A172 (cell line): ENCODE measurements around the gene SKAP1. TPM values are rescaled to one million over a fixed set of nuclear protein-coding genes. Genes with fewer than 3 reads are reported as not detected.
"Not testable (repeated sequence)": the region's sequence is repeated elsewhere in the genome, so short reads cannot be mapped to it uniquely, and the experiment has no call there.

Experiments used
- DNase-seq: peaks from one replicate; pipeline ENCODE4 v3.0.0-alpha.2; 2015; ENCODE audit warnings: low spot score
- total RNA-seq: library from RNA; depleted of rRNA; stranded (reverse); fragments of >200 nt; shearing (Covaris generic); gene quantifications from 2 replicates; pipeline ENCODE4 v1.2.3, GENCODE V29; 2014

The SKAP1 gene
- total RNA-seq, 1 experiment from 2014 or later = 2.6 TPM

GRCh38 chr17:48285614-48286013 is 144.4 kb downstream of the SKAP1 start:
- DNase-seq = no peak

- DNase-seq = no peak
Measured at GRCh38 chr17:48283907-48284306, 146.1 kb downstream of the SKAP1 start.

DNA sequence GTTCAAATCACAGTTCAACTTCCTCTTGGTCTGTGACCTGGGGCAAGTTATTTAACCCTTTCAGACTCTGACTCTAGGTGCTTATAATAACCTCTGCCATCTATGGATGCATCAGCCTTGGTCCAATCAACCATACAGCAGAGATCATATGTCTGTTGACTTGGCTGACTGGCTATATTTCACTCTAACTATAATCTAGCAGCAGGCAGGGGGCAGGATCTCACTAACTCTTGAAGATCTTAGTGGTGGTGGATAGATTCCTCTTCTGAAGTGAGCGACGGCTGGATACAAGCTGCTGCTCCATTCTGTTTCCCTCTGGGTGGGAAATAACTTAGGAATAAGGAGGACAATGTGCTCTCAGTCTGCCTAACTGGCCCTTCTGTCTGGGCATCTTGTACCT is 146.6 kb downstream of the SKAP1 start:
- no peak for DNase-seq

- no peak for DNase-seq
Measured at GRCh38 chr17:48282303-48282702, 147.7 kb downstream of the SKAP1 start.

GRCh38 chr17:48278760-48279491 is 151.1 kb downstream of the SKAP1 start:
- DNase-seq = no peak

GRCh38 chr17:48276776-48277175 is 153.2 kb downstream of the SKAP1 start:
- DNase-seq = no peak

DNA sequence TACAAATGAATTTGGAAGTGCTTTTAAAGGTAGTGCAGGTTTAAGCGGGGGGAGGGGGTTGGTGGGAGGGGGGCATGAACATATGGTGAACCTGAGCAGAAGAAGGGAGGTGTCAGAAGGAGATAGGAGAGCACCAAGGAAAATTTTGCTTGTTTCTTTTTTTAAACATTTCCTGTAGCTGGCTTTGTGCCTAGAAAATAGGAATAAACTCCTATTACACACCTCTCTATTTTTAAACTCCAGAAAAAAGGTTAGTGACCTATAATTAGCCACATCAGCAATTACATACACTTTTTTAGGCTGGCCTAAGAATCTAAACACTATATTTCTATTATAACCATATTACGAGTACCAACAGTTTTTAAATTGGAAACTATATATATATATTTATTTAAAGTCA is 159.1 kb downstream of the SKAP1 start:
- DNase-seq = no peak

- DNase-seq = no peak
Measured at GRCh38 chr17:48269209-48269608, 160.8 kb downstream of the SKAP1 start.

GRCh38 chr17:48263731-48264035 is 166.3 kb downstream of the SKAP1 start:
- no peak for DNase-seq

DNA sequence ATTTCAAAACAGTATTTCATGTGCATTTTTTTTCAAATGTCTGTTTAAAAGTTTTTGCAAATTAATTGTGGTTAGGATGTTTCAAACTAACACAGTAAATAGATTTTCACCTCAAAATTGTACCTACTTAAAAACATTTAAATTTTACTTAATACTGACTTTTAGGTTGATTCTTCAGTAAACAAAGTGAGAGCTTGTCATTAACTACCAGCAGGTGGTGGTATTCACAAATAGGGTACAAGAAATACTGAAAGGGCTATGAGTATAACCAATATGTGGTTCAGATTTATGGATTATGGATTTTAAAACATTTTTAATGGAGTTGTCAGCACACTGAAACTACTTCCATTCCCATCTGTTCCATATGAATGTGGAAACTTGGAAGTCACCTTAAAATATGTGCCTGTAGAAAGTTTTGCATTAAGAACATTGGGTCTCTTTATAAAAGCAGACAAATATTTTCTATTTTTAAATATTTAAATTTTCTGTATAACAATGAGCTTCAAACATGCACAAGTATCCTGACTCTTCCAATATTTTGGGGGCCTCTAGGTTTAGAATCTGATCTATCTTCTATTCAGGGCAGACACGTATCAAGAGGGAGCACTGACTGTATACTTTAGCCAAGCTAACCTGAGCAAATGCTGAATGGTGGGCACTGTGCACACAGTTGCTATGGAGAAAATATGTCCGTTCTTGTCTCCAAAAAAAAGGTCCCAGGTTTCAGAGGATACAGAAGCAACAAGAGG is 166.9 kb downstream of the SKAP1 start:
- DNase-seq = no peak

DNA sequence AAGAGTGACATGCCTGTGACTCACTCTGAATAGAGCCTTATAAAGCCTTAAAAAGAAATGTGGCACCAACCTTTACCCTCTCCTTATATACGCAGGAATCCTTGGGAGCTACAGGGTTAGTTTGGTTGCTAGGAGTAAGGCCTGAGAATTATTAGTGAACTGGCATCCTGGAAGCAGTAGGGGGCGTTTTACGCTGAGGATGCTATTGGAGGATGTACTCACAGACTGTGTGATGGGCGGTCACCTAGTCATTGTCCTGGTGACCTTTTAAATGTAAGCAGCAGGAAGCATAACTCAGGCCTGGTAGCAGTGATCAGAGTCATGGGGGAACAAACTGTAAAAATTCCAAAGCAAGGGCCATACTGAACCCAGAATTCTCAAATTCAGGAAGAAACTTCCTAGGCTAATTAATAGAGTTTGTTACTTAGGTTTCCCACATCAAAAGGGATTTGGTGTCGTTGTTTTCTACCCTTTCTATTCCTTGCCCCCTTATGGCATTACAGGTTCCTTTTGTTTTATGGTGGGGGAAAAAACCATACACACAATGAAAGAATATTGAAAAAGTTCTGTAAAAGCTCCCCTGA is 168.6 kb downstream of the SKAP1 start:
- DNase-seq = peak; percentile 74

DNA sequence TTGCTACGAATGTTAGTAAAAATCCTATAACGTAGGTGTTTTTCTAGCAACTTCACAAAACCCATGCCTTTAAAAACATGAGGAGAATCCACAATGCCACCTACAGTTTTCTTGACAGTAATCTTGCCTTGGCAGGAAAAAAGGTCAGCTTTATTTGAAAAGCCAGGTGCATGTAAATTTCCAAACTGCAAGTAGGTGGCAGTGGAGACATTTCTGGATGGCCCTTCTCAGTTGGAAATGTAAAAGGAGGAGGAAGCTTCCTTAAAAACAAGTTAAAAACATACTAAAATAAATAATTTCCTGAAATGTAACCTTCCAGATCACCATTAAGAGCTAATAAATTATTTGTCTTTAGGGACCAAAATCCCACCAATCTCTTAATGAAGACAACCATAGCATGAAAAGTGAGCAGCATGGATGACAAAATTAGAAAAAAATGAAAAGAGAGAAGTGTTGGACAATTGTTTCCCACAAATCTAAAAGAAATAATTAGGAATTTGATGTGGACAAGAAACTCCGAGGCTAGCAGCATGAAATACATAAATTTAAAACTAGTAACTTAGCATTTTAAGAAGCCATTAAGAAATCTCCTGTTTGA is 170.2 kb downstream of the SKAP1 start:
- DNase-seq = peak; percentile 72

DNA sequence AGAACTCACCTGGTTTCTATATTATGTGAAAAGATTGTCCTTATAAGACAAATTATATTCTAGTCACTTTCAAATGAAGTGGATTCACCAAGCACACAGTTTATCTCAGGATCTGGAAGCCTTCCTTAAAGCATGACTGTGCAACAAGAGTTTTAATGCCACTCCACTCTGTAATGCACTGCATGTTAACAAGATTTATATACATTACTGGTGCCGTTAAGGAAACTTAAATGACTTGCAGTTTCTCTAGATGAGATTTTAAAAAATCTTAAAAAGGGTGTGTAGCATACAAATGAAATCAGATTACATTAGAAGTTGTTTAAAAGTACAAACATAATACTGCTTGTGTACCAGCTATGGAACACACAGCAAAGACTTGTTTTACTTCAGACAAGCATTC is 171.7 kb downstream of the SKAP1 start:
- DNase-seq = no peak

- no peak for DNase-seq
Measured at GRCh38 chr17:48255759-48256158, 174.3 kb downstream of the SKAP1 start.

DNA sequence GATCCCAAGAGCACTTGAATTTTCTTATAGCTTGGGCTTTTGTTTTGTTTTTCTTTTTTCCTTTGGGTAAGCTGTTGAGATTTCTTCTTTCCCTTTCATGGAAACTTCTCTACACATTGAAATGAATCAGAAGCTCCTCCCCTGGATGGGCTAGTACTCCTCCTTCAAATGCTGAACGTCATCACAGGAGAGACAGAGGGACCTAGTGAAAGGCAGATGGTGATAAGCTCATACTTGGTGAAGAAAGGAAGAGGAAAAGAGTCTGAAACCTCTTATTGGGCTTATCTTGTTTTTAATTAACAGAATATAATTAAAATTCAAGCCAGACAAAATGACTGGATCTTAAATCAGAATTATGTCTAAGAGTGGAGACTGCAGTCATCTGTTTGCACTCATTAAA is 175.1 kb downstream of the SKAP1 start:
- DNase-seq = no peak

DNA sequence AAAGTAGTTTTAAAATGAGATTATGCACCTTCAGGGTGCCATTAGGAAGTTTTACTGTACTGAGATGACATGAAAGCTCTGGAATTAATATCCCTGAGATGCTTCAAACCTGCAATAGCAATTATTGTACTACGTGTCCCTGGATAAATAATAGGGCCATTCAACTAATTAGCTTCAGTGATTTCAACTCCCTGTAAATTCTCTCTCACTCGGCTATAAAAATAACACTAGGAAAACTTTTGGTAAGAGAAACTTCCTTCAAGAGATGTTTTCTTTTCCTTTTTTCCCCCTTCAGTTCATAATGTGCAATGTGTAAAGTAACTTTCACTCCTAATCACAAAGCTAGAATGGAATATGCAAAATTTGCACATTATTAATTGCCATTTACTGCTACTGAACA is 176.0 kb downstream of the SKAP1 start:
- DNase-seq = no peak

GRCh38 chr17:48251950-48252349 is 178.1 kb downstream of the SKAP1 start:
- no peak for DNase-seq

GRCh38 chr17:48250949-48251348 is 179.1 kb downstream of the SKAP1 start:
- no peak for DNase-seq

GRCh38 chr17:48250059-48250458 is 180.0 kb downstream of the SKAP1 start:
- DNase-seq = not testable (repeated sequence)

DNA sequence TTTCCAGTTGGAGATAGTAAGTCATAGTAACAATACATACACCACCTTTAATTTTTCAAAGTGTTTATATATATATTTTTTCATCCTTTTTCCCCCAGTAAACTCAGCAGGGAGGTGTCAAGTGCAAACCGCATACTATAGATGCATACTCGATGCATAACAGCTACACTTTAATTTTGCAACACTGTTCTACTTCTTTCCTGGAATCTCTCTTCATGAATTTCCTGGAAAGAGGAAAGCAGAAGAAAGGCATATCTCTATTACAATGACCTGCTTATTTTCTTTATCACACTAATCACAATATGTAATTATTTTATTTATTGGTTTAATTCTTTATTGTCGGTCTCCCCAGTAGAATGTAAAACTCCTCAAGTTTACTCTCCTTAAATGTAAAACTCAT is 182.4 kb downstream of the SKAP1 start:
- no peak for DNase-seq

DNA sequence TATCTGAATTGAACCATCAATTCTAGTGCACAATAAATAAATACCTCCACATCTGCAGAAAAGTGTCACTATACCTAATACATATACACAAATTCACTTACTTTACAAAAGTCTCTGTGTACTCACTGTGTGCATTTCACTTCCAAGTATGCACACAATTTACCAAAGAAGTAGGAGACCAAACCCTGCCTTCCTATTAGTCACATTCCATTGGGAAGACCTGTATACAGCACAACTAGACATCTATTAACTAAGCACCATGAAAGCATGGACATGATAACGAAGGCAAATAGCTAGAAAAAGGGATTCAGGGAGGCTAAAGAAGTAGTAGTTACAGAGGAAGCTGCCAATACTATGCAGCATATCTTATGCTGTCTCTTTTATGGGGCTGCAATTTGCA is 183.0 kb downstream of the SKAP1 start:
- no peak for DNase-seq

GRCh38 chr17:48246612-48247011 is 183.4 kb downstream of the SKAP1 start:
- DNase-seq = peak; percentile 75
